DMS53 (cell line): Measurements from ENCODE around the gene GFRAL.
A peak's percentile ranks its signal among the peaks of the same experiment; 100 is the strongest.

Experiments used
- DNase-seq: peaks from one replicate; lab custom pipeline; 2025; lab: John Stamatoyannopoulos, UW

Gene GFRAL

GRCh38 chr6:55433446-55434130, 106.3 kb downstream of the GFRAL start:
- peak; percentile 42 for DNase-seq

GRCh38 chr6:55437141-55437540, 109.9 kb downstream of the GFRAL start:
- no peak for DNase-seq

GRCh38 chr6:55438203-55438602, 110.9 kb downstream of the GFRAL start:
- no peak for DNase-seq

GRCh38 chr6:55443238-55444134, 116.2 kb downstream of the GFRAL start:
- peak; percentile 60 for DNase-seq

- peak; percentile 66 for DNase-seq
Observed at GRCh38 chr6:55445648-55446204, 118.5 kb downstream of the GFRAL start.

GRCh38 chr6:55447891-55448290, 120.6 kb downstream of the GFRAL start:
- DNase-seq: no peak

GRCh38 chr6:55448451-55448850, 121.2 kb downstream of the GFRAL start:
- no peak for DNase-seq

GRCh38 chr6:55449225-55449624, 122.0 kb downstream of the GFRAL start:
- peak; percentile 9 for DNase-seq

- no peak for DNase-seq
Observed at GRCh38 chr6:55450005-55450404, 122.7 kb downstream of the GFRAL start.
